ENCODE measurements around the gene G0S2.

Gene G0S2

GRCh38 chr1:209652121-209652735, 23.0 kb upstream of the G0S2 start, which contains the start of gene LAMB3:
TSS of gene LAMB3 (minus strand) at chr1:209652425. CDS start at chr1:209650944, 1,481 bp downstream.
- no peaks in the 10 kb centered on the region for H3K9me2 ChIP-seq (ENCODE audit: low read depth, low read length)
- no peak within 1 kb of the TSS for H2AFZ ChIP-seq (ENCODE audit: low read length)
- no peak within 1 kb of the TSS for H3K4me2 ChIP-seq (ENCODE audit: low read length)
- no peak within 1 kb of the TSS for H3K4me3 ChIP-seq (ENCODE audit: low read depth, low read length, poor library complexity, severe bottlenecking)
- no peaks in the 10 kb centered on the region for H3K36me3 ChIP-seq (ENCODE audit: insufficient read depth, low read length)
- no peaks in the 10 kb centered on the region for H3K79me2 ChIP-seq (ENCODE audit: insufficient read depth, low read length)
- no peaks in the 10 kb centered on the region for H3F3A ChIP-seq (ENCODE audit: insufficient read depth, low read length)
- TF ChIP-seq EZH2 (IDR thresholded peaks at IDR 0.05; ENCODE audit: borderline replicate concordance, low read length), result no peak
- TF ChIP-seq, protein P1, sequence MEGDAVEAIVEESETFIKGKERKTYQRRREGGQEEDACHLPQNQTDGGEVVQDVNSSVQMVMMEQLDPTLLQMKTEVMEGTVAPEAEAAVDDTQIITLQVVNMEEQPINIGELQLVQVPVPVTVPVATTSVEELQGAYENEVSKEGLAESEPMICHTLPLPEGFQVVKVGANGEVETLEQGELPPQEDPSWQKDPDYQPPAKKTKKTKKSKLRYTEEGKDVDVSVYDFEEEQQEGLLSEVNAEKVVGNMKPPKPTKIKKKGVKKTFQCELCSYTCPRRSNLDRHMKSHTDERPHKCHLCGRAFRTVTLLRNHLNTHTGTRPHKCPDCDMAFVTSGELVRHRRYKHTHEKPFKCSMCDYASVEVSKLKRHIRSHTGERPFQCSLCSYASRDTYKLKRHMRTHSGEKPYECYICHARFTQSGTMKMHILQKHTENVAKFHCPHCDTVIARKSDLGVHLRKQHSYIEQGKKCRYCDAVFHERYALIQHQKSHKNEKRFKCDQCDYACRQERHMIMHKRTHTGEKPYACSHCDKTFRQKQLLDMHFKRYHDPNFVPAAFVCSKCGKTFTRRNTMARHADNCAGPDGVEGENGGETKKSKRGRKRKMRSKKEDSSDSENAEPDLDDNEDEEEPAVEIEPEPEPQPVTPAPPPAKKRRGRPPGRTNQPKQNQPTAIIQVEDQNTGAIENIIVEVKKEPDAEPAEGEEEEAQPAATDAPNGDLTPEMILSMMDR (IDR thresholded peaks at IDR 0.05; ENCODE audit: low read length), result no peak
- no peak within 1 kb of the TSS for H3K9ac ChIP-seq (ENCODE audit: low read length)
- no peak within 1 kb of the TSS for H3K27ac ChIP-seq (ENCODE audit: low read depth, low read length, poor library complexity, severe bottlenecking)
- no peaks in the 10 kb centered on the region for H3K4me1 ChIP-seq (ENCODE audit: insufficient read depth, low read length, severe bottlenecking)
- H4K20me1 ChIP-seq (ENCODE audit: insufficient read depth, low read length), result no peaks in the 10 kb centered on the region
- H3K9me3 ChIP-seq (ENCODE audit: low read length), result no peaks in the 10 kb centered on the region
- H3K27me3 ChIP-seq (ENCODE audit: insufficient read depth, low read length), result no peaks in the 10 kb centered on the region

- no peaks in the 10 kb centered on the region for H3K79me2 ChIP-seq (ENCODE audit: insufficient read depth, low read length)
Observed at GRCh38 chr1:209652873-209653401, 22.3 kb upstream of the G0S2 start.

GRCh38 chr1:209653915-209654351, 21.3 kb upstream of the G0S2 start:
- no peaks in the 10 kb centered on the region for H4K20me1 ChIP-seq (ENCODE audit: insufficient read depth, low read length)
- H3K9me2 ChIP-seq (ENCODE audit: low read depth, low read length), result no peaks in the 10 kb centered on the region
- no peak overlapping the region for H3K27ac ChIP-seq (ENCODE audit: low read depth, low read length, poor library complexity, severe bottlenecking)
- H3K4me1 ChIP-seq (ENCODE audit: insufficient read depth, low read length, severe bottlenecking), result no peaks in the 10 kb centered on the region
- H3K79me2 ChIP-seq (ENCODE audit: insufficient read depth, low read length), result no peaks in the 10 kb centered on the region
- H3K4me2 ChIP-seq (ENCODE audit: low read length), result no peak overlapping the region
- no peak overlapping the region for H2AFZ ChIP-seq (ENCODE audit: low read length)
- no peak overlapping the region for H3K4me3 ChIP-seq (ENCODE audit: low read depth, low read length, poor library complexity, severe bottlenecking)
- no peaks in the 10 kb centered on the region for H3K36me3 ChIP-seq (ENCODE audit: insufficient read depth, low read length)
- H3K27me3 ChIP-seq (ENCODE audit: insufficient read depth, low read length), result no peaks in the 10 kb centered on the region
- no peaks in the 10 kb centered on the region for H3F3A ChIP-seq (ENCODE audit: insufficient read depth, low read length)
- H3K9ac ChIP-seq (ENCODE audit: low read length), result no peak overlapping the region
- H3K9me3 ChIP-seq (ENCODE audit: low read length), result no peaks in the 10 kb centered on the region
- TF ChIP-seq EZH2 (IDR thresholded peaks at IDR 0.05; ENCODE audit: borderline replicate concordance, low read length), result no peak
- TF ChIP-seq, protein P1 (IDR thresholded peaks at IDR 0.05; ENCODE audit: low read length), result no peak

More at GRCh38 chr1:209652873-209653401, 22.3 kb upstream of the G0S2 start:
- H4K20me1 ChIP-seq (ENCODE audit: insufficient read depth, low read length), result no peaks in the 10 kb centered on the region
- no peak overlapping the region for H3K4me2 ChIP-seq (ENCODE audit: low read length)
- H3K9me2 ChIP-seq (ENCODE audit: low read depth, low read length), result no peaks in the 10 kb centered on the region
- H3K4me3 ChIP-seq (ENCODE audit: low read depth, low read length, poor library complexity, severe bottlenecking), result no peak overlapping the region
- no peaks in the 10 kb centered on the region for H3K9me3 ChIP-seq (ENCODE audit: low read length)
- H3F3A ChIP-seq (ENCODE audit: insufficient read depth, low read length), result no peaks in the 10 kb centered on the region
- H3K9ac ChIP-seq (ENCODE audit: low read length), result no peak overlapping the region
- no peak for TF ChIP-seq EZH2 (IDR thresholded peaks at IDR 0.05; ENCODE audit: borderline replicate concordance, low read length)
- TF ChIP-seq, protein P1 (IDR thresholded peaks at IDR 0.05; ENCODE audit: low read length), result no peak
- H3K27me3 ChIP-seq (ENCODE audit: insufficient read depth, low read length), result no peaks in the 10 kb centered on the region
- no peaks in the 10 kb centered on the region for H3K36me3 ChIP-seq (ENCODE audit: insufficient read depth, low read length)
- H3K4me1 ChIP-seq (ENCODE audit: insufficient read depth, low read length, severe bottlenecking), result no peaks in the 10 kb centered on the region
- no peak overlapping the region for H2AFZ ChIP-seq (ENCODE audit: low read length)
- no peak overlapping the region for H3K27ac ChIP-seq (ENCODE audit: low read depth, low read length, poor library complexity, severe bottlenecking)

Measured in OCI-LY1 (cell line).